Heart right ventricle (tissue), 16 donors: ENCODE results near the gene HMGN1. TPM values are rescaled to one million over a fixed set of nuclear protein-coding genes. Genes with fewer than 3 reads are reported as not detected.
"Not testable (repeated sequence)": the region's sequence is repeated elsewhere in the genome, so short reads cannot be mapped to it uniquely, and the experiment has no call there.

Source experiments
- ATAC-seq, 8 donors: fragments of 200-7000 bp; cut with Tn5 transposase; one replicate each; pipeline ENCODE4 v1.9.1; 2020; ENCODE audit warnings: mild to moderate bottlenecking in 8 of 8, moderate library complexity in 8 of 8, moderate number of reproducible peaks in 1 of 8
- DNase-seq, 2 donors: peaks; one replicate each; pipeline ENCODE4 v3.0.0-alpha.2; 2020
- H3K27ac ChIP-seq, 10 donors: fragments of 200-600 bp; sonication (generic) in 2 of 10; one replicate each; pipeline versions ENCODE4 v1.5.0 to v1.8.0; 2020 to 2022; ENCODE audit warnings: mild to moderate bottlenecking in 3 of 10
- H3K27me3 ChIP-seq, 7 donors: fragments of 200-600 bp; one replicate each; pipeline ENCODE4 v1.8.0; 2021 to 2022; ENCODE audit warnings: mild to moderate bottlenecking in 2 of 7
- H3K36me3 ChIP-seq, 9 donors: fragments of 200-600 bp; sonication (generic) in 1 of 9; one replicate each; pipeline versions ENCODE4 v1.5.0 to v1.8.0; 2020 to 2022; ENCODE audit warnings: mild to moderate bottlenecking in 2 of 9
- H3K4me1 ChIP-seq, 9 donors: fragments of 200-600 bp; sonication (generic) in 1 of 9; one replicate each; pipeline versions ENCODE4 v1.5.0 to v1.8.0; 2020 to 2022; ENCODE audit warnings: mild to moderate bottlenecking in 4 of 9
- H3K4me3 ChIP-seq, 10 donors: fragments of 200-600 bp; sonication (generic) in 2 of 10; one replicate each; pipeline versions ENCODE4 v1.5.0 to v1.8.0; 2020 to 2022; ENCODE audit warnings: mild to moderate bottlenecking in 7 of 10, moderate library complexity in 2 of 10
- H3K9me3 ChIP-seq, 11 donors: fragments of 200-600 bp in 10 of 11; sonication (generic) in 2 of 11; one replicate each; pipeline versions ENCODE4 v1.5.0 to v1.8.0; 2013 to 2022; ENCODE audit warnings: mild to moderate bottlenecking in 2 of 11, control low read depth in 1 of 11, moderate library complexity in 1 of 11
- WGBS, 2 donors: extraction: QIAGEN DNeasy Blood & Tissue Kit; methylation state at CpG; one replicate each; pipeline ENCODE4 v1.1.7; 2013; ENCODE audit warnings: inconsistent platforms in 1 of 2; 5-methylcytosine and 5-hydroxymethylcytosine counted together
- intact Hi-C, 10 donors: fragments of 100-400 bp; cut with DNase I; formaldehyde crosslinking; loops; one replicate each; pipeline versions ENCODE4 v1.11.1 to v1.14.2; 2022
- polyA plus RNA-seq, 2 donors: library from polyadenylated mRNA; stranded (reverse); fragments of 200-250 nt; gene quantifications; one replicate each; pipeline ENCODE4 v1.2.3, GENCODE V29; 2013
- total RNA-seq, 10 donors: library from RNA; stranded (reverse); fragmentation: NEBNext Ultra II Directional in 3 of 10; extraction: Animal tissue kit (Norgen Biotek cat#: 25700) in 3 of 10; gene quantifications; one replicate each; pipeline versions ENCODE4 v1.2.1 to v1.2.4, GENCODE V29; 2021 to 2023
- TF ChIP-seq, protein P1 (sequence below), 9 donors: fragments of 200-600 bp; sonication (generic) in 2 of 9; IDR thresholded peaks; one replicate each; pipeline versions ENCODE4 v1.5.0 to v1.8.0; 2021 to 2022; ENCODE audit warnings: antibody characterized with exemption in 9 of 9, mild to moderate bottlenecking in 5 of 9, moderate library complexity in 1 of 9
- donor health status: Arrhythmogenic right ventricular cardiomyopathy.
- donor health status: ischemic (EF 13 %, LVEDD 7.1; RV severe dilation, severe dysfunction).
- donor health status: healthy with polysubstance abuse.
- donor health status: DM: no; HTN: yes; CAD: no.
- donor health status: DM: no; HTN: no; CAD: no.
- donor health status: ischemic (EF 25% LVEDD 6.9; RV normal size, moderate dysfunction).
- donor health status: ischemic (EF 25% LVEDD 5.7; RV mildly dilated, moderate dysfunction).
- donor health status: healthy.
- donor health status: DM: yes; HTN: yes; CAD: no.
- donor health status: Ischemic cardiomyopathy.
- donor health status: ischemic (EF 35%, LVEDD 5.7; RV mildly dilated, moderate dysfunction).
- donor health status: nonischemic (EF 11% LVEDD 7.7; RV severe dilation, severe dysfunction).
- donor health status: DM: yes; HTN: yes; CAD: no.
- donor health status: PGD.
- donor health status: ischemic (EF 29% LVEDD 5.4; RV normal size, mild dysfunction).
- donor health status: nonischemic (EF 23%, LVEDD 6.1; RV moderate dilation, normal function).

The HMGN1 gene
- total and polyA plus RNA-seq, 12 donors: 46.2 to 79.0 (median 59.3) TPM

DNA sequence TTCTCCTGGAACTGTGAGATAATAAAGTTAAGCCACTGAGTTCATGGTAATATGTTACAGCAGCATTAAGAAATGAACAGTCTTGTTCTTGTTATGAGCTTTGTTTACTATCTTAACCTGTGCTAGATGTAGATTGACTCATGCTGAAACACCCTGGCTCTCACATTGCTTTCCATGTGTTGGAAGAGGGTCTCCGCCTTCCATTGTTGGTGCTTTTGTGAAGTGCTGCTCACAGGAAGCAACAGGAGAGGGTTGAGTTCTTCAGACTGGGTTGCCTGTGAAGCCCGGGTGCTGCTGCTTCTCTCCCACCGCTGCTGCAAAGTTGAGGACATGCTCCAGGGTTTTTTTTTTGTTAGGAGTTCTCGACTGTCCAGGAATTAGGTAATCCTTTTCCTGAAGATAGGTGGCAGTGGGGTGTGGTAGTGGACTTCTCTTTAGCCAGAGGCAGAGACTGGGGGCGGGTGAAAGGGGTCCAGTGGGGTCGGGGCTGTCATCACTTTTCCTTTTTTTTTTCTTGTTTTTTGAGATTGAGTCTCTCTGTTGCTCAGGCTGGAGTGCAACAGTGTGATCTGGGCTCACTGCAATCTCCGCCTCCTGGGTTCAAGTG lies 28.7 kb upstream of the HMGN1 start:
- no peak for DNase-seq
- no peaks in the 10 kb centered on the region for H3K36me3 ChIP-seq
- peaks cover 3 to 29% (median 15%) of the 10 kb centered on the region in 9 donors for H3K4me1 ChIP-seq
- peak overlapping the region in 2 of 10 donors; percentile 24 to 46 for H3K27ac ChIP-seq
- no peaks in the 10 kb centered on the region for H3K9me3 ChIP-seq
- H3K4me3 ChIP-seq: no peak overlapping the region
- intact Hi-C loops: no loop called here
- TF ChIP-seq, protein P1, sequence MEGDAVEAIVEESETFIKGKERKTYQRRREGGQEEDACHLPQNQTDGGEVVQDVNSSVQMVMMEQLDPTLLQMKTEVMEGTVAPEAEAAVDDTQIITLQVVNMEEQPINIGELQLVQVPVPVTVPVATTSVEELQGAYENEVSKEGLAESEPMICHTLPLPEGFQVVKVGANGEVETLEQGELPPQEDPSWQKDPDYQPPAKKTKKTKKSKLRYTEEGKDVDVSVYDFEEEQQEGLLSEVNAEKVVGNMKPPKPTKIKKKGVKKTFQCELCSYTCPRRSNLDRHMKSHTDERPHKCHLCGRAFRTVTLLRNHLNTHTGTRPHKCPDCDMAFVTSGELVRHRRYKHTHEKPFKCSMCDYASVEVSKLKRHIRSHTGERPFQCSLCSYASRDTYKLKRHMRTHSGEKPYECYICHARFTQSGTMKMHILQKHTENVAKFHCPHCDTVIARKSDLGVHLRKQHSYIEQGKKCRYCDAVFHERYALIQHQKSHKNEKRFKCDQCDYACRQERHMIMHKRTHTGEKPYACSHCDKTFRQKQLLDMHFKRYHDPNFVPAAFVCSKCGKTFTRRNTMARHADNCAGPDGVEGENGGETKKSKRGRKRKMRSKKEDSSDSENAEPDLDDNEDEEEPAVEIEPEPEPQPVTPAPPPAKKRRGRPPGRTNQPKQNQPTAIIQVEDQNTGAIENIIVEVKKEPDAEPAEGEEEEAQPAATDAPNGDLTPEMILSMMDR (IDR thresholded peaks at IDR 0.05): peak in 1 of 9 donors; percentile 14
- no peak for ATAC-seq
- H3K27me3 ChIP-seq: no peaks in the 10 kb centered on the region
- 61 to 62% methylated on average over 7 of the region's 7 CpGs for WGBS, 2 donors

DNA sequence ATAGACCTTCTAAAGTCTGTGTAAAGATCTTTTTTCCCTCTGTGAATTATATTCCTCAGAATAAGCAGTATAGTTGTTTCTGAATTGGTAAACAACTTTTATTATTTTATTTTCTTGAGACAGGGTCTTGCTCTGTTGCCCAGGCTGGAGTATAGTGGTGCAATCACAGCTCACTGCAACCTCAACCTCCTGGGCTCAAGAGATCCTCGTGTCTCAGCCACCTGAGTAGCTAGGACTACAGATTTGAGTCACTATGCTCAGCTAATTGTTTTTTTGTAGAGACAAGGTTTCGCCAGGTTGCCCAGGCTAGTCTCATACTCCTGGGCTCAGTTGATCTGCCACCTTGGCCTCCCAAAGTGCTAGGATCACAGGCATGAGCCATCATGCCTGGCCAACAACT lies 26.6 kb upstream of the HMGN1 start:
- no peak overlapping the region for H3K4me3 ChIP-seq
- ATAC-seq (no peak), DNase-seq (no peak)
- H3K27me3 ChIP-seq: no peaks in the 10 kb centered on the region
- 75 to 92% methylated on average over 2 of the region's 2 CpGs for WGBS, 2 donors
- TF ChIP-seq, protein P1 (IDR thresholded peaks at IDR 0.05): no peak
- no peaks in the 10 kb centered on the region for H3K9me3 ChIP-seq
- intact Hi-C loops: no loop called here
- H3K4me1 ChIP-seq: peaks cover 0 to 20% (median 5%) of the 10 kb centered on the region in 9 donors
- H3K36me3 ChIP-seq: no peaks in the 10 kb centered on the region
- H3K27ac ChIP-seq: no peak overlapping the region

DNA sequence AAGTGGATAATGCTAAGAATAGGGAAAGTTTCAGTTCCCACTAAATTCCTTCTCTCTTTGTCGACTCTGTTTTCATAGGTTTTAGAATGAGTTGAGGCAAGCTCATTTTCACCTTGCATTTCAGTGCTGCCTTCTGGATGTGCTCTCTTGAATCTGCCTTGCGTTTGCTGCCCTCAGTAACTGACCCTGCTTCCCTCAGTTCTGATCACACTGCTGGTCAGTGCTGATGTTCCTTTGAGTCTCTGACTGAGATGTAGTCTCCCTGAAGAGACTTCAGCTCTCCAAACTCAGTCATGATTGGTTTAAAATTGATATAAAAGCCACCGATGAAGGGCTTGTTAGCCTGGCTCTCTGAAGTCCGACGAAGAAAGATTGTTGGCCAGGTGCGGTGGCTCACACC lies 25.2 kb upstream of the HMGN1 start:
- DNase-seq: no peak
- Histone ChIP-seq H3K4me1 (peaks cover 0 to 14% (median 0%) of the 10 kb centered on the region in 9 donors), H3K4me3 (no peak overlapping the region), H3K27me3 (no peaks in the 10 kb centered on the region), H3K36me3 (no peaks in the 10 kb centered on the region), H3K9me3 (no peaks in the 10 kb centered on the region), H3K27ac (no peak overlapping the region)
- intact Hi-C loops: no loop called here
- 75 to 81% methylated on average over 6 of the region's 6 CpGs for WGBS, 2 donors
- no peak for ATAC-seq
- TF ChIP-seq, protein P1 (IDR thresholded peaks at IDR 0.05): no peak

DNA sequence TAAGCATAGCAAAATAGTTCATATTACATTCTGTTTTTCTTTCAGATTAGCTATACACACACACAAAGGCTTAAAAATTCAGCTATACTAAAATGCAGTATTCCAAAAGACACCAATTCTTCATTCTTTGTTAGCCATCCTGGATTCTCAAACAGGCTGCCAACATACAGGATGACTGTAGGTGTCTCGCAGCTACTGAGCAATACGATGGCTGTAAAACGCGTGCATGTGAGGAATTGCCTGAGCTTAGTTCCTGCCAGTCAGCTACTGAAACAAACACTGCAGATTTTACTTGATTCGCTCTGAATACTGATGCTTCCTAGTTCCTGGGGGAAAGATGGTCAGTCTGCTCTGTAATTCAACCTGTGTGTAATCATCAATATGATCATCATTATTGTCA lies 24.7 kb upstream of the HMGN1 start:
- no peak for DNase-seq
- peaks cover 0 to 14% (median 0%) of the 10 kb centered on the region in 9 donors for H3K4me1 ChIP-seq
- TF ChIP-seq, protein P1 (IDR thresholded peaks at IDR 0.05): peak in 6 of 9 donors; percentile 11 to 42 (median 24)
- H3K27ac ChIP-seq: no peak overlapping the region
- intact Hi-C loops: no loop called here
- ATAC-seq: no peak
- H3K36me3 ChIP-seq: no peaks in the 10 kb centered on the region
- no peaks in the 10 kb centered on the region for H3K9me3 ChIP-seq
- 17 to 18% methylated on average over 5 of the region's 5 CpGs for WGBS, 2 donors
- H3K4me3 ChIP-seq: no peak overlapping the region
- H3K27me3 ChIP-seq: no peaks in the 10 kb centered on the region

DNA sequence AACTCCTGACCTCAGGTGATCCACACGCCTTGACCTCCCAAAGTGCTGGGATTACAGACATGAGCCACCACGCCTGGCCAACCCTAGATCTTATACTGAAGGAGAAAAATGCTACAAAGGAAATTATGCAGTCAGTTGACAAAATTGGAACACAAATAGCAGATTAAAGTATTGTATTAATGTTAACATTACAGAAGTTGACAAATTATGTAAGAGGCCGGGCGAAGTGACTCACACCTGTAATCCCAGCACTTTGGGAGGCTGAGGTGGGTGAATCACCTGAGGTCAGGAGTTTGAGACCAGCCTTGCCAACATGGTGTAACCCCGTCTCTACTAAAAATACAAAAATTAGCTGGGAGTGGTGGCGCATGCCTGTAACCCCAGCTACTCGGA lies 21.0 kb upstream of the HMGN1 start:
- WGBS, 2 donors: 81 to 84% methylated on average over 7 of the region's 7 CpGs
- ATAC-seq: not testable (repeated sequence)

More for the DNA sequence above, 21.0 kb upstream of the HMGN1 start:
- H3K9me3 ChIP-seq, intact Hi-C loops, H3K27me3 ChIP-seq, DNase-seq, H3K36me3 ChIP-seq, H3K27ac ChIP-seq, H3K4me3 ChIP-seq: not testable (repeated sequence)
- H3K4me1 ChIP-seq: peaks cover 0 to 13% (median 0%) of the 10 kb centered on the region in 9 donors
